Smooth muscle cell (in vitro differentiated cells): ENCODE results near the gene ZNF407. TPM values are rescaled to one million over a fixed set of nuclear protein-coding genes. Genes with fewer than 3 reads are reported as not detected.

ENCODE experiments used
- DNase-seq: peaks from one replicate; lab custom pipeline; 2025; ENCODE audit not compliant: unreplicated experiment; lab: John Stamatoyannopoulos, UW
- H2AFZ ChIP-seq: fragments of 200-600 bp; sonication (generic); 2 replicates; pipeline ENCODE4 v1.6.0; 2016; ENCODE audit warnings: antibody characterized with exemption, low read depth, mild to moderate bottlenecking
- H3F3A ChIP-seq: fragments of 200-600 bp; sonication (generic); 2 replicates; pipeline ENCODE4 v1.6.0; 2017; ENCODE audit warnings: antibody characterized with exemption, low read depth
- H3K27ac ChIP-seq: fragments of 200-600 bp; sonication (generic); 2 replicates; pipeline ENCODE4 v1.5.1; 2016; ENCODE audit warnings: low read depth, mild to moderate bottlenecking
- H3K27me3 ChIP-seq: fragments of 200-600 bp; sonication (generic); 2 replicates; pipeline ENCODE4 v1.6.1; 2016; ENCODE audit warnings: low read depth, mild to moderate bottlenecking
- H3K36me3 ChIP-seq: fragments of 200-600 bp; sonication (generic); 2 replicates; pipeline ENCODE4 v1.5.1; 2016; ENCODE audit warnings: low read depth
- H3K4me1 ChIP-seq: fragments of 200-600 bp; sonication (generic); 2 replicates; pipeline ENCODE4 v1.5.1; 2016; ENCODE audit warnings: low read depth
- H3K4me2 ChIP-seq: fragments of 200-600 bp; sonication (generic); 2 replicates; pipeline ENCODE4 v1.6.0; 2016; ENCODE audit warnings: mild to moderate bottlenecking
- H3K4me3 ChIP-seq: fragments of 200-600 bp; sonication (generic); 2 replicates; pipeline ENCODE4 v1.5.1; 2016; ENCODE audit warnings: mild to moderate bottlenecking
- H3K79me2 ChIP-seq: fragments of 200-600 bp; sonication (generic); 2 replicates; pipeline ENCODE4 v1.6.0; 2016; ENCODE audit warnings: low read depth, mild to moderate bottlenecking
- H3K9ac ChIP-seq: fragments of 200-600 bp; sonication (generic); 2 replicates; pipeline ENCODE4 v1.6.0; 2016; ENCODE audit warnings: low read depth
- H3K9me3 ChIP-seq: fragments of 200-600 bp; sonication (generic); replicated peaks from 2 replicates; pipeline ENCODE4 v1.5.1; 2016; ENCODE audit warnings: low read depth
- H4K20me1 ChIP-seq: fragments of 200-600 bp; sonication (generic); 2 replicates; pipeline ENCODE4 v1.6.0; 2016; ENCODE audit warnings: low read depth
- WGBS: methylation state at CpG from one replicate; pipeline ENCODE4 v1.1.7; 2016; ENCODE audit warnings: low lambda C conversion rate; 5-methylcytosine and 5-hydroxymethylcytosine counted together
- polyA plus RNA-seq: library from polyadenylated mRNA; unstranded; fragments of >200 nt; fragmentation: Nextera tagmentation; extraction: Ambion mirVana; gene quantifications from 2 replicates; pipeline ENCODE4 v1.2.1, GENCODE V29; 2016
- total RNA-seq: library from RNA; depleted of rRNA; stranded (reverse); fragments of >200 nt; gene quantifications from 2 replicates; pipeline ENCODE4 v1.2.3, GENCODE V29; 2014
- TF ChIP-seq, protein P1 (sequence below): fragments of 200-600 bp; sonication (generic); IDR thresholded peaks from 2 replicates; pipeline ENCODE4 v1.5.1; 2017; ENCODE audit warnings: borderline replicate concordance, mild to moderate bottlenecking, antibody characterized with exemption; ENCODE audit not compliant: insufficient read depth, poor library complexity, severe bottlenecking

The ZNF407 gene
- total and polyA plus RNA-seq, 2 experiments from 2014 or later: 4.5 to 11.5 TPM

DNA sequence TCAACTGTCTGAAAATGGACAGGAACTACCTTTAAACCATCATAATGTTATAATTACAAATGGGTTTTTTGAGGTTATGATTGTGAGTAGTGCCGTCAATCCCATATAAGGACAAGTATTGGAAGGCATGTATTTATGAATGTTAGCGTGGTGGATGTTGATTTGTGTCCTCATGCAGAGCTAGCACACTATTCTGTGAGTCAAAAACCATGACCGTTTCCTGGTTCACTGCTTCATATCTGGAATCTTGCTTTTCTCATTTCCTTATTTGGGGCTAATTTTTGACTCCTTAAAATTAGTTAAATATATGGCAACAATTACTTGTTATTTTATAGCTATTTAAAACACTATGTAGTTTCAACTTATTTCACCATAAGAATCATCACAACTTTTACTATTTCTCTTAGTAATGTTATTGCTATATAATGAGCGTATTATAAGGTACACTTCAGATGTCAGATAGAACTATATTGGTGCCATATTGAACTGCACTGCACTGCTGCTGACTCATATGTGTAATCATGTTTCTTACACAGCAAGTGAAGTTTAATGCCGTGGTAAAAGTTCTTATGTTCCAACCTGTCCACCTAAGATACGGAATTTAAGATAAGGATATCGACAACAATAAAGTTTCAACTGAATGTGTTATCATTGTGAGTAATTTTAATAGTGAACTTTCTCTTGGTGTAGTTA lies 418.5 kb downstream of the ZNF407 start:
- Histone ChIP-seq H3K36me3 (no peaks in the 10 kb centered on the region), H3K27ac (no peak overlapping the region), H3K4me2 (no peak overlapping the region), H3K4me1 (no peaks in the 10 kb centered on the region), H3K9me3 (no peaks in the 10 kb centered on the region), H3K27me3 (no peaks in the 10 kb centered on the region), H3K9ac (no peak overlapping the region), H3K79me2 (no peaks in the 10 kb centered on the region), H2AFZ (no peak overlapping the region), H4K20me1 (no peaks in the 10 kb centered on the region), H3F3A (no peaks in the 10 kb centered on the region), H3K4me3 (no peak overlapping the region)
- DNase-seq: no peak
- 97% methylated on average over 7 of the region's 7 CpGs for WGBS
- TF ChIP-seq, protein P1, sequence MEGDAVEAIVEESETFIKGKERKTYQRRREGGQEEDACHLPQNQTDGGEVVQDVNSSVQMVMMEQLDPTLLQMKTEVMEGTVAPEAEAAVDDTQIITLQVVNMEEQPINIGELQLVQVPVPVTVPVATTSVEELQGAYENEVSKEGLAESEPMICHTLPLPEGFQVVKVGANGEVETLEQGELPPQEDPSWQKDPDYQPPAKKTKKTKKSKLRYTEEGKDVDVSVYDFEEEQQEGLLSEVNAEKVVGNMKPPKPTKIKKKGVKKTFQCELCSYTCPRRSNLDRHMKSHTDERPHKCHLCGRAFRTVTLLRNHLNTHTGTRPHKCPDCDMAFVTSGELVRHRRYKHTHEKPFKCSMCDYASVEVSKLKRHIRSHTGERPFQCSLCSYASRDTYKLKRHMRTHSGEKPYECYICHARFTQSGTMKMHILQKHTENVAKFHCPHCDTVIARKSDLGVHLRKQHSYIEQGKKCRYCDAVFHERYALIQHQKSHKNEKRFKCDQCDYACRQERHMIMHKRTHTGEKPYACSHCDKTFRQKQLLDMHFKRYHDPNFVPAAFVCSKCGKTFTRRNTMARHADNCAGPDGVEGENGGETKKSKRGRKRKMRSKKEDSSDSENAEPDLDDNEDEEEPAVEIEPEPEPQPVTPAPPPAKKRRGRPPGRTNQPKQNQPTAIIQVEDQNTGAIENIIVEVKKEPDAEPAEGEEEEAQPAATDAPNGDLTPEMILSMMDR: no peak

DNA sequence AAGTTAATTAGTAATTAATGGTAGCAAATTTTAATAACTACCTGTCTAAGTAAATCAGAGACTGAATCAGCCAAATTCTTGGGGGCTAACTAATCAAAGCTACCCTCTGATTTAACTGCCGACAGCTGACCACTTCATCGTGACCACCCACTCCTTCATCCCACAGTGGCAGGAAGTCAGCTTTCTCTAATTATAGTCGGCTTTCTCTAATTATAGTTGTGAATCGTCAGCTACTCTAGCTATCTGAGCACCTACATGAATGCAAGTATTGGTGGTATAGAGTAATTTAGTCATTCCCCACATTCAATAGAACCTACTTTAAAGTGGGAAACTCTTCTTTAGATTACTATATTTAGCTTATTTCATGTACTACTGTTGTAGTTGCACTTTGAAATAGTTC lies 425.8 kb downstream of the ZNF407 start:
- Histone ChIP-seq H3K9me3 (no peaks in the 10 kb centered on the region), H3K27me3 (no peaks in the 10 kb centered on the region), H3F3A (no peaks in the 10 kb centered on the region), H3K4me1 (no peaks in the 10 kb centered on the region), H3K79me2 (no peaks in the 10 kb centered on the region), H3K4me2 (no peak overlapping the region), H4K20me1 (no peaks in the 10 kb centered on the region), H3K27ac (no peak overlapping the region), H3K36me3 (no peaks in the 10 kb centered on the region), H3K4me3 (no peak overlapping the region), H3K9ac (no peak overlapping the region), H2AFZ (no peak overlapping the region)
- no peak for DNase-seq
- 54% methylated on average over 4 of the region's 4 CpGs for WGBS
- TF ChIP-seq, protein P1: no peak

DNA sequence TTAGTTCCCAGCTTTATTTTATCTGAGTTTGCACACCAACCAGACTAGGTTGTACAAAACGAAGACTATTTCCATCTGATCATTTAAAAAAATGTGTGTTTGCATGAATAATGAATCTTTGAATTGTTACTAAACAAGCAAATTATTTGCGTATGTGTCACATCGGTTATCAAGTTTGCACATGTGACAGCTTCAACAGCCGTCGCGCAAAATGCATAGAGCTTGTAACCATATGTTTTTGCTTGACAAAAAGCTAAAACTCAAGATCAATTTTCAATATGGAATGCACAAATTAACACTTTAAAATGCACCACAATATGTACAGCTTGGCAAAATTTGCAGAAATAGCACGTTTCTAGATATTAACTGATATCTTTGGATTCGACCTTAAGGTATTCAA lies 427.2 kb downstream of the ZNF407 start:
- DNase-seq: no peak
- no peaks in the 10 kb centered on the region for H3K36me3 ChIP-seq
- H3K4me2 ChIP-seq: no peak overlapping the region
- H3K9ac ChIP-seq: no peak overlapping the region
- no peaks in the 10 kb centered on the region for H3K9me3 ChIP-seq
- H3K4me1 ChIP-seq: no peaks in the 10 kb centered on the region
- H3K27me3 ChIP-seq: no peaks in the 10 kb centered on the region
- no peaks in the 10 kb centered on the region for H3K79me2 ChIP-seq
- no peak overlapping the region for H2AFZ ChIP-seq
- WGBS: 93% methylated on average over 8 of the region's 8 CpGs
- H3F3A ChIP-seq: no peaks in the 10 kb centered on the region
- TF ChIP-seq, protein P1: no peak
- no peak overlapping the region for H3K27ac ChIP-seq
- no peak overlapping the region for H3K4me3 ChIP-seq
- H4K20me1 ChIP-seq: no peaks in the 10 kb centered on the region

DNA sequence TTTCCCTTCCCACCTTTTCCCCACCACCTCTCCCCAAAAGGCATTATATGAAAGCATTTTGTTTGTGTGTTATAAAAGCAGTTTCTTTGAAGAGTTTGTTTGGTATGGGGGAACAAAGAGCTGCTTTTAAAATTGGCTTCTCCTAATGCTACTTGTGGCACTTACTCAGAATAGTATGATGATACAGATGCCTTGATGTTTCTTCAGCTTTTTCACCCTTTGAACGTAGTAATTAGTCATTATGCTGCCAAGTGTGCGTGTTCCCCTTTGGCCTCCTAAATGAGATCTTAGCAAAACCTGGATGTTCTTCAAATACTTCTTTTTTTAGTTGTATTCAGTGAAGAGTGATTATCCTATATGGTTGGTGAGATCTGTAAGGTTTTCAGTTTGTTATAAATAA lies 427.9 kb downstream of the ZNF407 start:
- Histone ChIP-seq H3K4me1 (no peaks in the 10 kb centered on the region), H3K27me3 (no peaks in the 10 kb centered on the region), H3K9ac (no peak overlapping the region), H3K4me2 (no peak overlapping the region), H3K9me3 (no peaks in the 10 kb centered on the region), H2AFZ (no peak overlapping the region), H3K27ac (no peak overlapping the region), H4K20me1 (no peaks in the 10 kb centered on the region), H3F3A (no peaks in the 10 kb centered on the region), H3K79me2 (no peaks in the 10 kb centered on the region), H3K4me3 (no peak overlapping the region), H3K36me3 (no peaks in the 10 kb centered on the region)
- no peak for DNase-seq
- TF ChIP-seq, protein P1: no peak
- WGBS: 87% methylated on average over 2 of the region's 2 CpGs
